CD14-positive monocyte (primary cell): ENCODE results near the gene DMXL2. TPM values are rescaled to one million over a fixed set of nuclear protein-coding genes. Genes with fewer than 3 reads are reported as not detected.

Experiments
- DNase-seq, 3 donors: peaks; one replicate each; pipeline ENCODE4 v3.0.0-alpha.2; 2011 to 2022
- H2AFZ ChIP-seq: 2 replicates; pipeline ENCODE4 v1.6.0; 2012; ENCODE audit warnings: mild to moderate bottlenecking, low read depth, low read length, inconsistent platforms; ENCODE audit not compliant: insufficient read depth, poor library complexity, severe bottlenecking
- H3K27ac ChIP-seq, 2 donors: 1 replicate in 1 of 2; 2 replicates in 1 of 2; pipeline ENCODE4 v1.5.1; 2012 to 2013; ENCODE audit warnings: low read length in 2 of 2, control low read depth in 1 of 2, inconsistent platforms in 1 of 2, low read depth in 1 of 2, mild to moderate bottlenecking in 1 of 2
- H3K27me3 ChIP-seq, 2 donors: one replicate each; pipeline versions ENCODE4 v1.6.0 to v1.6.1; 2011 to 2013; ENCODE audit warnings: low read length in 2 of 2; ENCODE audit not compliant: control insufficient read depth in 2 of 2, insufficient read depth in 2 of 2
- H3K36me3 ChIP-seq, 2 donors: replicated peaks in 1 of 2; 1 replicate in 1 of 2; 2 replicates in 1 of 2; pipeline versions ENCODE4 v1.5.1 to v1.6.1; 2012 to 2013; ENCODE audit warnings: low read length in 2 of 2, control low read depth in 1 of 2, inconsistent platforms in 1 of 2, mild to moderate bottlenecking in 1 of 2; ENCODE audit not compliant: insufficient read depth in 2 of 2, control insufficient read depth in 1 of 2
- H3K4me1 ChIP-seq, 2 donors: 1 replicate in 1 of 2; 2 replicates in 1 of 2; pipeline versions ENCODE4 v1.5.1 to v1.6.1; 2012 to 2013; ENCODE audit warnings: low read length in 2 of 2, control low read depth in 1 of 2, inconsistent platforms in 1 of 2, mild to moderate bottlenecking in 1 of 2, moderate library complexity in 1 of 2; ENCODE audit not compliant: insufficient read depth in 2 of 2, control insufficient read depth in 1 of 2
- H3K4me2 ChIP-seq: replicated peaks from 2 replicates; pipeline ENCODE3; 2012; ENCODE audit warnings: low read length, moderate library complexity, mild to moderate bottlenecking; ENCODE audit not compliant: poor library complexity, severe bottlenecking; ENCODE audit errors: extremely low read depth
- H3K4me3 ChIP-seq, 3 experiments: fragments of 200-600 bp in 1 of 3; sonication (generic) in 1 of 3; replicated peaks in 1 of 3; 1 replicate in 2 of 3; 2 replicates in 1 of 3; pipeline ENCODE4 v1.5.1; 2011 to 2013; ENCODE audit warnings: low read length in 3 of 3, mild to moderate bottlenecking in 3 of 3, control low read depth in 2 of 3, low read depth in 2 of 3, inconsistent platforms in 1 of 3, moderate library complexity in 1 of 3
- H3K79me2 ChIP-seq: 2 replicates; pipeline ENCODE4 v1.6.0; 2012; ENCODE audit warnings: mild to moderate bottlenecking, control low read depth, inconsistent platforms, low read length, moderate library complexity; ENCODE audit not compliant: insufficient read depth
- H3K9ac ChIP-seq: 2 replicates; pipeline ENCODE4 v1.6.0; 2017; ENCODE audit warnings: low read length, mild to moderate bottlenecking; ENCODE audit not compliant: insufficient read depth, poor library complexity, severe bottlenecking
- H3K9me3 ChIP-seq, 2 donors: replicated peaks in 1 of 2; 1 replicate in 1 of 2; 2 replicates in 1 of 2; pipeline versions ENCODE4 v1.5.1 to v1.6.1; 2012 to 2013; ENCODE audit warnings: low read length in 2 of 2, control low read depth in 1 of 2; ENCODE audit not compliant: control insufficient read depth in 1 of 2, insufficient read depth in 1 of 2
- H4K20me1 ChIP-seq: 2 replicates; pipeline ENCODE4 v1.6.0; 2012; ENCODE audit warnings: mild to moderate bottlenecking, low read length, control low read depth, moderate library complexity; ENCODE audit not compliant: insufficient read depth
- H3K27ac Mint-ChIP-seq, 7 donors: one replicate each; pipeline ENCODE4 v1.8.0; 2020; ENCODE audit warnings: mild to moderate bottlenecking in 7 of 7, mixed read lengths in 7 of 7, moderate library complexity in 6 of 7, inconsistent platforms in 2 of 7
- H3K27me3 Mint-ChIP-seq, 3 donors: one replicate each; pipeline ENCODE4 v1.8.0; 2021 to 2022; ENCODE audit warnings: low read depth in 3 of 3, mild to moderate bottlenecking in 3 of 3, mixed read lengths in 3 of 3, moderate library complexity in 3 of 3, inconsistent platforms in 1 of 3
- H3K36me3 Mint-ChIP-seq, 2 donors: one replicate each; pipeline ENCODE4 v1.8.0; 2020; ENCODE audit warnings: mixed read lengths in 2 of 2, inconsistent platforms in 1 of 2, mild to moderate bottlenecking in 1 of 2
- H3K4me1 Mint-ChIP-seq: one replicate; pipeline ENCODE4 v1.8.0; 2020; ENCODE audit warnings: mild to moderate bottlenecking, mixed read lengths
- H3K4me3 Mint-ChIP-seq, 2 donors: one replicate each; pipeline ENCODE4 v1.8.0; 2020; ENCODE audit warnings: mild to moderate bottlenecking in 2 of 2, mixed read lengths in 2 of 2, moderate library complexity in 1 of 2
- H3K9me3 Mint-ChIP-seq, 7 donors: one replicate each; pipeline ENCODE4 v1.8.0; 2020 to 2022; ENCODE audit warnings: mixed read lengths in 7 of 7, mild to moderate bottlenecking in 6 of 7, moderate library complexity in 6 of 7, inconsistent platforms in 2 of 7
- CTCF ChIP-seq: fragments of 200-600 bp; IDR thresholded peaks from one replicate; pipeline ENCODE4 v1.8.0; 2022; ENCODE audit warnings: antibody characterized with exemption, mild to moderate bottlenecking
- WGBS: methylation state at CpG from one replicate; pipeline ENCODE4 v1.1.5; 2013; ENCODE audit warnings: missing lambda C conversion rate; ENCODE audit not compliant: insufficient coverage; 5-methylcytosine and 5-hydroxymethylcytosine counted together
- intact Hi-C, 2 donors: fragments of 100-400 bp; cut with micrococcal nuclease; formaldehyde crosslinking; loops; one replicate each; pipeline versions ENCODE4 v1.15.0 to v1.15.1; 2023
- polyA plus RNA-seq, 3 donors: library from polyadenylated mRNA; depleted of rRNA in 1 of 3; unstranded in 2 of 3; stranded (reverse) in 1 of 3; fragments of 300-500 nt in 2 of 3; fragments of >200 nt in 1 of 3; fragmentation: Illumina TruSeq in 2 of 3; gene quantifications; 1 replicate in 2 of 3; 2 replicates in 1 of 3; pipeline ENCODE4 v1.2.3, GENCODE V29; 2012 to 2021

The DMXL2 gene
- polyA plus RNA-seq, 3 donors = 29.1 to 449 (median 45.5) TPM

GRCh38 chr15:51403072-51403878 is 219.3 kb downstream of the DMXL2 start:
- peak in 1 of 3 donors; percentile 3 for DNase-seq
- intact Hi-C loops = loop anchor here in 1 of 2 donors (5.0 kb wide), 1 partner anchor 241 kb away; no protein-coding TSS in a partner anchor
- H3K27ac Mint-ChIP-seq = no peak overlapping the region

More at GRCh38 chr15:51403072-51403878, 219.3 kb downstream of the DMXL2 start:
- Histone ChIP-seq H3K79me2 (no peaks in the 10 kb centered on the region), H3K27me3 (peaks cover 15 to 20% of the 10 kb centered on the region in 2 donors), H3K4me1 (peaks cover 0 to 3% of the 10 kb centered on the region in 2 donors), H3K36me3 (no peaks in the 10 kb centered on the region), H3K9ac (no peak overlapping the region), H2AFZ (no peak overlapping the region), H3K4me2 (no peak overlapping the region), H4K20me1 (no peaks in the 10 kb centered on the region), H3K27ac (no peak overlapping the region), H3K4me3 (no peak overlapping the region), H3K9me3 (no peaks in the 10 kb centered on the region)
- Mint-ChIP-seq H3K9me3 (no peaks in the 10 kb centered on the region), H3K36me3 (no peaks in the 10 kb centered on the region), H3K27me3 (peaks cover 13 to 20% (median 20%) of the 10 kb centered on the region in 3 donors), H3K4me3 (no peak overlapping the region), H3K4me1 (peaks cover 10% of the 10 kb centered on the region)
- 77% methylated on average over 7 of the region's 8 CpGs for WGBS
- TF ChIP-seq CTCF = peak; percentile 44
